Measurements from ENCODE around the gene IFT122.

- TF ChIP-seq CTCF (IDR thresholded peaks at IDR 0.05) (no peak), MAX (IDR thresholded peaks at IDR 0.05) (no peak)
Measured at GRCh38 chr3:129555616-129556357, 115.8 kb downstream of the IFT122 start.
